ENCODE data around the gene NAV2. TPM values are rescaled to one million over a fixed set of nuclear protein-coding genes. Genes with fewer than 3 reads are reported as not detected.
A peak's percentile ranks its signal among the peaks of the same experiment; 100 is the strongest.

Gene NAV2
- total RNA-seq, 1 donor from 2014 or later, result 9.6 TPM

GRCh38 chr11:19768197-19768596 is 55.6 kb downstream of the NAV2 start:
- Histone ChIP-seq H3K79me2 (ENCODE audit: low read depth) (no peaks in the 10 kb centered on the region), H3F3A (ENCODE audit: low read depth) (peaks cover 26% of the 10 kb centered on the region), H3K9me3 (ENCODE audit: low read depth) (no peaks in the 10 kb centered on the region), H3K36me3 (no peaks in the 10 kb centered on the region), H3K4me2 (no peak overlapping the region), H4K20me1 (ENCODE audit: low read depth) (no peaks in the 10 kb centered on the region), H3K9ac (no peak overlapping the region), H3K27me3 (no peaks in the 10 kb centered on the region), H2AFZ (replicated peaks) (no peak overlapping the region), H3K27ac (no peak overlapping the region), H3K4me1 (peaks cover 55% of the 10 kb centered on the region), H3K4me3 (no peak overlapping the region)
- no peak for DNase-seq (ENCODE audit: low spot score)
- Mint-ChIP-seq H3K4me1 (peaks cover 44% of the 10 kb centered on the region), H3K4me3 (no peak overlapping the region), H3K9me3 (no peaks in the 10 kb centered on the region), H3K27ac (no peak overlapping the region), H3K27me3 (ENCODE audit: insufficient read depth, low read depth) (peaks cover 6% of the 10 kb centered on the region), H3K36me3 (no peaks in the 10 kb centered on the region)
- TF ChIP-seq EZH2phosphoT487 (IDR thresholded peaks at IDR 0.05), result no peak

- H3K4me1 ChIP-seq, result peaks cover 50% of the 10 kb centered on the region
- no peak overlapping the region for H2AFZ ChIP-seq (replicated peaks)
- H3K36me3 Mint-ChIP-seq, result no peaks in the 10 kb centered on the region
- DNase-seq (ENCODE audit: low spot score), result no peak
- H3K36me3 ChIP-seq, result no peaks in the 10 kb centered on the region
- no peak overlapping the region for H3K9ac ChIP-seq
- no peak overlapping the region for H3K4me3 ChIP-seq
- TF ChIP-seq CTCF (IDR thresholded peaks at IDR 0.05) (no peak), EZH2phosphoT487 (IDR thresholded peaks at IDR 0.05) (no peak), EZH2 (IDR thresholded peaks at IDR 0.05) (no peak)
- H3K79me2 ChIP-seq (ENCODE audit: low read depth), result no peaks in the 10 kb centered on the region
- no peak overlapping the region for H3K4me2 ChIP-seq
- H3F3A ChIP-seq (ENCODE audit: low read depth), result peaks cover 26% of the 10 kb centered on the region
- H3K27me3 ChIP-seq, result no peaks in the 10 kb centered on the region
- no peaks in the 10 kb centered on the region for H3K9me3 ChIP-seq (ENCODE audit: low read depth)
- H3K4me1 Mint-ChIP-seq, result peaks cover 45% of the 10 kb centered on the region
- H3K27ac ChIP-seq, result no peak overlapping the region
- no peaks in the 10 kb centered on the region for H4K20me1 ChIP-seq (ENCODE audit: low read depth)
- no peak overlapping the region for H3K27ac Mint-ChIP-seq
- no peaks in the 10 kb centered on the region for H3K9me3 Mint-ChIP-seq
- peaks cover 9% of the 10 kb centered on the region for H3K27me3 Mint-ChIP-seq (ENCODE audit: insufficient read depth, low read depth)
- H3K4me3 Mint-ChIP-seq, result no peak overlapping the region
Observed at GRCh38 chr11:19768815-19769214, 56.2 kb downstream of the NAV2 start.

- Histone ChIP-seq H3K79me2 (ENCODE audit: low read depth) (no peaks in the 10 kb centered on the region), H3K27ac (no peak overlapping the region), H3K36me3 (no peaks in the 10 kb centered on the region), H3F3A (ENCODE audit: low read depth) (peaks cover 26% of the 10 kb centered on the region), H3K4me2 (peak overlapping the region; percentile 28), H4K20me1 (ENCODE audit: low read depth) (no peaks in the 10 kb centered on the region), H3K9me3 (ENCODE audit: low read depth) (no peaks in the 10 kb centered on the region), H3K4me3 (no peak overlapping the region), H3K27me3 (no peaks in the 10 kb centered on the region), H2AFZ (replicated peaks) (no peak overlapping the region), H3K4me1 (peaks cover 49% of the 10 kb centered on the region), H3K9ac (no peak overlapping the region)
- no peak overlapping the region for H3K27ac Mint-ChIP-seq
- no peaks in the 10 kb centered on the region for H3K36me3 Mint-ChIP-seq
- TF ChIP-seq EZH2phosphoT487 (IDR thresholded peaks at IDR 0.05), result no peak
- TF ChIP-seq CTCF (IDR thresholded peaks at IDR 0.05), result no peak
- no peak for TF ChIP-seq EZH2 (IDR thresholded peaks at IDR 0.05)
- no peak for DNase-seq (ENCODE audit: low spot score)
- peaks cover 9% of the 10 kb centered on the region for H3K27me3 Mint-ChIP-seq (ENCODE audit: insufficient read depth, low read depth)
- peaks cover 48% of the 10 kb centered on the region for H3K4me1 Mint-ChIP-seq
- H3K4me3 Mint-ChIP-seq, result peak overlapping the region; percentile 53
- peaks cover 2% of the 10 kb centered on the region for H3K9me3 Mint-ChIP-seq
Observed at GRCh38 chr11:19769820-19770219, 57.2 kb downstream of the NAV2 start.

GRCh38 chr11:19770277-19770676 is 57.6 kb downstream of the NAV2 start:
- peaks cover 11% of the 10 kb centered on the region for H3K27me3 Mint-ChIP-seq (ENCODE audit: insufficient read depth, low read depth)
- H3K79me2 ChIP-seq (ENCODE audit: low read depth), result no peaks in the 10 kb centered on the region
- H4K20me1 ChIP-seq (ENCODE audit: low read depth), result no peaks in the 10 kb centered on the region
- H2AFZ ChIP-seq (replicated peaks), result no peak overlapping the region
- no peaks in the 10 kb centered on the region for H3K9me3 ChIP-seq (ENCODE audit: low read depth)
- peak overlapping the region; percentile 28 for H3K4me2 ChIP-seq
- no peaks in the 10 kb centered on the region for H3K36me3 Mint-ChIP-seq
- H3K4me3 Mint-ChIP-seq, result no peak overlapping the region
- H3K9ac ChIP-seq, result no peak overlapping the region
- H3K4me1 Mint-ChIP-seq, result peaks cover 48% of the 10 kb centered on the region
- peaks cover 26% of the 10 kb centered on the region for H3F3A ChIP-seq (ENCODE audit: low read depth)
- DNase-seq (ENCODE audit: low spot score), result no peak
- H3K36me3 ChIP-seq, result no peaks in the 10 kb centered on the region
- no peak overlapping the region for H3K27ac ChIP-seq
- H3K27me3 ChIP-seq, result no peaks in the 10 kb centered on the region
- H3K4me3 ChIP-seq, result no peak overlapping the region
- H3K4me1 ChIP-seq, result peaks cover 49% of the 10 kb centered on the region
- peaks cover 2% of the 10 kb centered on the region for H3K9me3 Mint-ChIP-seq
- H3K27ac Mint-ChIP-seq, result no peak overlapping the region
- no peak for TF ChIP-seq EZH2 (IDR thresholded peaks at IDR 0.05)
- no peak for TF ChIP-seq CTCF (IDR thresholded peaks at IDR 0.05)
- no peak for TF ChIP-seq EZH2phosphoT487 (IDR thresholded peaks at IDR 0.05)

All from neural progenitor cell (in vitro differentiated cells).